Heart right ventricle (tissue), 16 donors: ENCODE data around the gene FZR1. TPM values are rescaled to one million over a fixed set of nuclear protein-coding genes. Genes with fewer than 3 reads are reported as not detected.

ENCODE experiments used
- ATAC-seq, 8 donors: fragments of 200-7000 bp; cut with Tn5 transposase; one replicate each; pipeline ENCODE4 v1.9.1; 2020; ENCODE audit warnings: mild to moderate bottlenecking in 8 of 8, moderate library complexity in 8 of 8, moderate number of reproducible peaks in 1 of 8
- DNase-seq, 2 donors: peaks; one replicate each; pipeline ENCODE4 v3.0.0-alpha.2; 2020
- H3K27ac ChIP-seq, 10 donors: fragments of 200-600 bp; sonication (generic) in 2 of 10; one replicate each; pipeline versions ENCODE4 v1.5.0 to v1.8.0; 2020 to 2022; ENCODE audit warnings: mild to moderate bottlenecking in 3 of 10
- H3K27me3 ChIP-seq, 7 donors: fragments of 200-600 bp; one replicate each; pipeline ENCODE4 v1.8.0; 2021 to 2022; ENCODE audit warnings: mild to moderate bottlenecking in 2 of 7
- H3K36me3 ChIP-seq, 9 donors: fragments of 200-600 bp; sonication (generic) in 1 of 9; one replicate each; pipeline versions ENCODE4 v1.5.0 to v1.8.0; 2020 to 2022; ENCODE audit warnings: mild to moderate bottlenecking in 2 of 9
- H3K4me1 ChIP-seq, 9 donors: fragments of 200-600 bp; sonication (generic) in 1 of 9; one replicate each; pipeline versions ENCODE4 v1.5.0 to v1.8.0; 2020 to 2022; ENCODE audit warnings: mild to moderate bottlenecking in 4 of 9
- H3K4me3 ChIP-seq, 10 donors: fragments of 200-600 bp; sonication (generic) in 2 of 10; one replicate each; pipeline versions ENCODE4 v1.5.0 to v1.8.0; 2020 to 2022; ENCODE audit warnings: mild to moderate bottlenecking in 7 of 10, moderate library complexity in 2 of 10
- H3K9me3 ChIP-seq, 11 donors: fragments of 200-600 bp in 10 of 11; sonication (generic) in 2 of 11; one replicate each; pipeline versions ENCODE4 v1.5.0 to v1.8.0; 2013 to 2022; ENCODE audit warnings: mild to moderate bottlenecking in 2 of 11, control low read depth in 1 of 11, moderate library complexity in 1 of 11
- WGBS, 2 donors: extraction: QIAGEN DNeasy Blood & Tissue Kit; methylation state at CpG; one replicate each; pipeline ENCODE4 v1.1.7; 2013; ENCODE audit warnings: inconsistent platforms in 1 of 2; 5-methylcytosine and 5-hydroxymethylcytosine counted together
- intact Hi-C, 10 donors: fragments of 100-400 bp; cut with DNase I; formaldehyde crosslinking; loops; one replicate each; pipeline versions ENCODE4 v1.11.1 to v1.14.2; 2022
- polyA plus RNA-seq, 2 donors: library from polyadenylated mRNA; stranded (reverse); fragments of 200-250 nt; gene quantifications; one replicate each; pipeline ENCODE4 v1.2.3, GENCODE V29; 2013
- total RNA-seq, 10 donors: library from RNA; stranded (reverse); fragmentation: NEBNext Ultra II Directional in 3 of 10; extraction: Animal tissue kit (Norgen Biotek cat#: 25700) in 3 of 10; gene quantifications; one replicate each; pipeline versions ENCODE4 v1.2.1 to v1.2.4, GENCODE V29; 2021 to 2023
- TF ChIP-seq, protein P1 (sequence below), 9 donors: fragments of 200-600 bp; sonication (generic) in 2 of 9; IDR thresholded peaks; one replicate each; pipeline versions ENCODE4 v1.5.0 to v1.8.0; 2021 to 2022; ENCODE audit warnings: antibody characterized with exemption in 9 of 9, mild to moderate bottlenecking in 5 of 9, moderate library complexity in 1 of 9
- donor health status: Arrhythmogenic right ventricular cardiomyopathy.
- donor health status: ischemic (EF 13 %, LVEDD 7.1; RV severe dilation, severe dysfunction).
- donor health status: healthy with polysubstance abuse.
- donor health status: DM: no; HTN: yes; CAD: no.
- donor health status: DM: no; HTN: no; CAD: no.
- donor health status: ischemic (EF 25% LVEDD 6.9; RV normal size, moderate dysfunction).
- donor health status: ischemic (EF 25% LVEDD 5.7; RV mildly dilated, moderate dysfunction).
- donor health status: healthy.
- donor health status: DM: yes; HTN: yes; CAD: no.
- donor health status: Ischemic cardiomyopathy.
- donor health status: ischemic (EF 35%, LVEDD 5.7; RV mildly dilated, moderate dysfunction).
- donor health status: nonischemic (EF 11% LVEDD 7.7; RV severe dilation, severe dysfunction).
- donor health status: DM: yes; HTN: yes; CAD: no.
- donor health status: PGD.
- donor health status: ischemic (EF 29% LVEDD 5.4; RV normal size, mild dysfunction).
- donor health status: nonischemic (EF 23%, LVEDD 6.1; RV moderate dilation, normal function).

The FZR1 gene
- total and polyA plus RNA-seq, 12 donors: 13.5 to 30.8 (median 24.7) TPM

DNA sequence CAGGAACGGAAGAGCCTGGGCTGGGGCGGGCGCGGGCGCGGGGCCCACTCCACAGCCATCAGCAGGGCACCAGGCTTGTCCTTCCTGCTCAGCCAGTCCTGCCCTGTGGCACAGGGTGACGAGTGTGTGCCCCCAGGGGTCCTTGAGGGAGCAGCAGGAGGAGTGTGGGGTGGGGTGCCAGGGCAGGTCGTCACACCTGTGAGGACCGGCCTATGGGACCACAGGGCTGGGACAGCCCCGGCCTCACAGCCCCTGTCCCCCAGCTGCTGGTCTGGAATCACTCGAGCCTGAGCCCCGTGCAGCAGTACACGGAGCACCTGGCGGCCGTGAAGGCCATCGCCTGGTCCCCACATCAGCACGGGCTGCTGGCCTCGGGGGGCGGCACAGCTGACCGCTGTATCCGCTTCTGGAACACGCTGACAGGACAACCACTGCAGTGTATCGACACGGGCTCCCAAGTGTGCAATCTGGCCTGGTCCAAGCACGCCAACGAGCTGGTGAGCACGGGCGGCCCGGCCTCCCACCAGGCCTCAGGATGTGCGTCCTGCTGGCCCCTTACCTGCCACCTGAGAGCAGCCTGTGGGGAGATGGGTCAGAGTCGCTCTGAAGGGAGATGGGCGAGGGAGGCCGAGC lies 26.2 kb downstream of the FZR1 start:
- 94 to 96% methylated on average over 32 to 33 of the region's 33 CpGs for WGBS, 2 donors
- H3K36me3 ChIP-seq: peaks cover 0 to 78% (median 49%) of the 10 kb centered on the region in 9 donors

DNA sequence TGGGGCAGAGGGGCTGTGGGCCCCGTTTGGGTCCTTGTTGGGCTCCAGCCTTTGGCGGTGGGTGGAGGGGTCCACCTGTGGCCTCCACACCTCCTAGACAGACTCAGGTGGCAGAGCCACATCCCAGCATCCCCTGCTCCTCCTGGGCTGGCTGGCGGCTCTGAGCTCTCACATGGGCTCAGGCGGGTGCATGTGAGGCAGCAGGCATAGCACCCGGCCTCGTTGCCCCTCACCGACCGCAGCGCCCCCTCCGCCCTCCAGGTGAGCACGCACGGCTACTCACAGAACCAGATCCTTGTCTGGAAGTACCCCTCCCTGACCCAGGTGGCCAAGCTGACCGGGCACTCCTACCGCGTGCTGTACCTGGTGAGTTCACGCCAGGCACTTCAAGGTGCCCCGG lies 26.9 kb downstream of the FZR1 start:
- intact Hi-C loops: no loop called here
- no peak for DNase-seq
- no peak overlapping the region for H3K4me3 ChIP-seq
- 93 to 95% methylated on average over 17 of the region's 17 CpGs for WGBS, 2 donors
- no peak for ATAC-seq
- peaks cover 0 to 13% (median 0%) of the 10 kb centered on the region in 9 donors for H3K4me1 ChIP-seq
- TF ChIP-seq, protein P1, sequence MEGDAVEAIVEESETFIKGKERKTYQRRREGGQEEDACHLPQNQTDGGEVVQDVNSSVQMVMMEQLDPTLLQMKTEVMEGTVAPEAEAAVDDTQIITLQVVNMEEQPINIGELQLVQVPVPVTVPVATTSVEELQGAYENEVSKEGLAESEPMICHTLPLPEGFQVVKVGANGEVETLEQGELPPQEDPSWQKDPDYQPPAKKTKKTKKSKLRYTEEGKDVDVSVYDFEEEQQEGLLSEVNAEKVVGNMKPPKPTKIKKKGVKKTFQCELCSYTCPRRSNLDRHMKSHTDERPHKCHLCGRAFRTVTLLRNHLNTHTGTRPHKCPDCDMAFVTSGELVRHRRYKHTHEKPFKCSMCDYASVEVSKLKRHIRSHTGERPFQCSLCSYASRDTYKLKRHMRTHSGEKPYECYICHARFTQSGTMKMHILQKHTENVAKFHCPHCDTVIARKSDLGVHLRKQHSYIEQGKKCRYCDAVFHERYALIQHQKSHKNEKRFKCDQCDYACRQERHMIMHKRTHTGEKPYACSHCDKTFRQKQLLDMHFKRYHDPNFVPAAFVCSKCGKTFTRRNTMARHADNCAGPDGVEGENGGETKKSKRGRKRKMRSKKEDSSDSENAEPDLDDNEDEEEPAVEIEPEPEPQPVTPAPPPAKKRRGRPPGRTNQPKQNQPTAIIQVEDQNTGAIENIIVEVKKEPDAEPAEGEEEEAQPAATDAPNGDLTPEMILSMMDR (IDR thresholded peaks at IDR 0.05): no peak
- peaks cover 0 to 75% (median 44%) of the 10 kb centered on the region in 9 donors for H3K36me3 ChIP-seq
- H3K9me3 ChIP-seq: no peaks in the 10 kb centered on the region
- H3K27ac ChIP-seq: no peak overlapping the region
- H3K27me3 ChIP-seq: no peaks in the 10 kb centered on the region

More for the DNA sequence above, 26.2 kb downstream of the FZR1 start:
- intact Hi-C loops: no loop called here
- H3K9me3 ChIP-seq: no peaks in the 10 kb centered on the region
- ATAC-seq: no peak
- H3K4me3 ChIP-seq: no peak overlapping the region
- peaks cover 0 to 13% (median 0%) of the 10 kb centered on the region in 9 donors for H3K4me1 ChIP-seq
- TF ChIP-seq, protein P1 (IDR thresholded peaks at IDR 0.05): no peak
- DNase-seq: no peak
- H3K27ac ChIP-seq: no peak overlapping the region
- H3K27me3 ChIP-seq: no peaks in the 10 kb centered on the region

DNA sequence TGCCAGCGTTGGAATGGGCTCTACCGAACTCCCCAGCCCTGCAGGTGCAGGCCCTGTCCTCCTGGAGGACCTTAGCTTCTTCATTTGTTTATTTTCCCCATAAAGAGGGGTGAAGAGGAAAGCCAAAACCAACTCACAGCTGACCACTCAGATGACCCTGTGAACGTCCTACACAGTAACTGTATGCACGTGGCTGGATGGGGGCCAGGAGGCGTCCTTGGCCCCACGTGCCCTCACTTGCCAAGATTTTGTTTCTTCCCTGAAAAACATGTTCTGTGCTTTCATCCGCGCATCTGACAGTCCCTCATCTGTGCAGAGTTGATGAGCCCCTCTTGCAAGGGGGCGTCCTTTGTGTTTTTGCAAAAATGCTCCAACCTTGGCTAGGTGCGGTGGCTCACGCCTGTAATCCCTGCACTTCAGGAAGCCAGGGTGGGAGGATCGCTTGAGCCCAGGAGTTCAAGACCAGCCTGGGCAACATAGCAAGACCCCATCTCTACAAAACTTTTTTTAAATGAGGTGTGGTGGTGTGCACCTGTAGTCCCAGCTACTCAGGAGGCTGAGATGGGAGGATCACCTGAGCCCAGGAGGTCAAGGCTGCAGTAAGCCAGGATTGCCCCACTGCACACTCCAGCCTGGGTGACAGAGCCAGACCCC lies 27.6 kb downstream of the FZR1 start:
- H3K27me3 ChIP-seq: no peaks in the 10 kb centered on the region
- intact Hi-C loops: no loop called here
- H3K4me1 ChIP-seq: peaks cover 0 to 13% (median 0%) of the 10 kb centered on the region in 9 donors
- WGBS, 2 donors: 82 to 83% methylated on average over 12 of the region's 12 CpGs
- no peaks in the 10 kb centered on the region for H3K9me3 ChIP-seq
- DNase-seq: no peak
- no peak for ATAC-seq
- peaks cover 0 to 78% (median 44%) of the 10 kb centered on the region in 9 donors for H3K36me3 ChIP-seq
- TF ChIP-seq, protein P1 (IDR thresholded peaks at IDR 0.05): no peak
- no peak overlapping the region for H3K4me3 ChIP-seq
- no peak overlapping the region for H3K27ac ChIP-seq

DNA sequence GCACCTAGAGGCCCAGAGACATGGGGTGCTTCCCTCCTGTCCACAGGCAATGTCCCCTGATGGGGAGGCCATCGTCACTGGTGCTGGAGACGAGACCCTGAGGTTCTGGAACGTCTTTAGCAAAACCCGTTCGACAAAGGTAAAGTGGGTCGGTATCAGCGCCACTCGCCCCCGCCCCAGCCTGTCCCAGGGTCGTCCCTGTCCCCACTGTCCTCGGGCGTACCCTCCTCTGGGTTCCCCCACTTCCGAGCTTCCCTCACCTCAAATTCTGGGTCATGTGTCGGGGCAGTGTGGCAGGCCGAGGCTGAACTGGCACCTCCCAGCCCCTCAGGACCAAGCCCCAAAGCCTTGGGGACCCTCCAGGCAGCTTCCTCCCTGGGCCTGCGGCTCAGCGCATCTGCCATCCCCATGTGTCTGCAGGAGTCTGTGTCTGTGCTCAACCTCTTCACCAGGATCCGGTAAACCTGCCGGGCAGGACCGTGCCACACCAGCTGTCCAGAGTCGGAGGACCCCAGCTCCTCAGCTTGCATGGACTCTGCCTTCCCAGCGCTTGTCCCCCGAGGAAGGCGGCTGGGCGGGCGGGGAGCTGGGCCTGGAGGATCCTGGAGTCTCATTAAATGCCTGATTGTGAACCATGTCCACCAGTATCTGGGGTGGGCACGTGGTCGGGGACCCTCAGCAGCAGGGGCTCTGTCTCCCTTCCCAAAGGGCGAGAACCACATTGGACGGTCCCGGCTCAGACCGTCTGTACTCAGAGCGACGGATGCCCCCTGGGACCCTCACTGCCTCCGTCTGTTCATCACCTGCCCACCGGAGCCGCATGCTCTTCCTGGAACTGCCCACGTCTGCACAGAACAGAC lies 28.5 kb downstream of the FZR1 start:
- DNase-seq (no peak), ATAC-seq (no peak)
- TF ChIP-seq, protein P1 (IDR thresholded peaks at IDR 0.05): no peak
- peaks cover 0 to 81% (median 44%) of the 10 kb centered on the region in 9 donors for H3K36me3 ChIP-seq
- intact Hi-C loops: no loop called here
- H3K9me3 ChIP-seq: peaks cover 0 to under 1% (median 0%) of the 10 kb centered on the region in 11 donors
- H3K4me3 ChIP-seq: no peak overlapping the region
- no peak overlapping the region for H3K27ac ChIP-seq
- H3K4me1 ChIP-seq: peaks cover 0 to 13% (median 0%) of the 10 kb centered on the region in 9 donors
- WGBS, 2 donors: 93% methylated on average over 38 of the region's 38 CpGs
- H3K27me3 ChIP-seq: no peaks in the 10 kb centered on the region
